DND-41 (cell line): ENCODE measurements around the gene POTEM.
"Not testable (repeated sequence)": the region's sequence is repeated elsewhere in the genome, so short reads cannot be mapped to it uniquely, and the experiment has no call there.

ENCODE experiments used
- ATAC-seq: fragments of 200-7000 bp; cut with Tn5 transposase; 3 replicates; pipeline ENCODE4 v1.9.1; 2021; ENCODE audit warnings: low read depth; ENCODE audit not compliant: insufficient read depth
- DNase-seq: peaks from one replicate; pipeline ENCODE4 v3.0.0-alpha.2; 2020
- H2AFZ ChIP-seq: 2 replicates; pipeline ENCODE4 v1.6.0; 2012; ENCODE audit warnings: low read depth, low read length
- H3K27ac ChIP-seq: 2 replicates; pipeline ENCODE4 v1.5.1; 2012; ENCODE audit warnings: low read length, inconsistent platforms
- H3K27me3 ChIP-seq: fragments of 200-600 bp; sonication (generic); 2 replicates; pipeline ENCODE4 v1.6.0; 2012; ENCODE audit warnings: low read length, mild to moderate bottlenecking, inconsistent platforms; ENCODE audit not compliant: insufficient read depth, poor library complexity
- H3K36me3 ChIP-seq: 2 replicates; pipeline ENCODE4 v1.5.1; 2012; ENCODE audit warnings: low read length, inconsistent platforms; ENCODE audit not compliant: insufficient read depth
- H3K4me1 ChIP-seq: 2 replicates; pipeline ENCODE4 v1.5.1; 2012; ENCODE audit warnings: mild to moderate bottlenecking, low read length; ENCODE audit not compliant: insufficient read depth
- H3K4me2 ChIP-seq: 2 replicates; pipeline ENCODE4 v1.6.0; 2012; ENCODE audit warnings: mild to moderate bottlenecking, moderate library complexity, low read length, inconsistent platforms; ENCODE audit not compliant: insufficient read depth
- H3K4me3 ChIP-seq, 2 experiments: fragments of 200-600 bp in 1 of 2; shearing (Covaris generic) in 1 of 2; 2 replicates each; pipeline ENCODE4 v1.5.1; 2012 to 2016; ENCODE audit warnings: inconsistent platforms in 2 of 2, low read length in 2 of 2, mild to moderate bottlenecking in 2 of 2, low read depth in 1 of 2, moderate library complexity in 1 of 2
- H3K79me2 ChIP-seq: 2 replicates; pipeline ENCODE4 v1.6.0; 2012; ENCODE audit warnings: low read length, inconsistent platforms; ENCODE audit not compliant: insufficient read depth
- H3K9ac ChIP-seq: 2 replicates; pipeline ENCODE4 v1.6.0; 2012; ENCODE audit warnings: low read depth, mild to moderate bottlenecking, inconsistent platforms, low read length, moderate library complexity
- H3K9me3 ChIP-seq: 2 replicates; pipeline ENCODE4 v1.5.1; 2012; ENCODE audit warnings: low read length, moderate library complexity, mild to moderate bottlenecking, inconsistent platforms; ENCODE audit not compliant: insufficient read depth, severe bottlenecking
- H4K20me1 ChIP-seq: 2 replicates; pipeline ENCODE4 v1.6.0; 2012; ENCODE audit warnings: low read length; ENCODE audit not compliant: insufficient read depth

POTEM gene

DNA sequence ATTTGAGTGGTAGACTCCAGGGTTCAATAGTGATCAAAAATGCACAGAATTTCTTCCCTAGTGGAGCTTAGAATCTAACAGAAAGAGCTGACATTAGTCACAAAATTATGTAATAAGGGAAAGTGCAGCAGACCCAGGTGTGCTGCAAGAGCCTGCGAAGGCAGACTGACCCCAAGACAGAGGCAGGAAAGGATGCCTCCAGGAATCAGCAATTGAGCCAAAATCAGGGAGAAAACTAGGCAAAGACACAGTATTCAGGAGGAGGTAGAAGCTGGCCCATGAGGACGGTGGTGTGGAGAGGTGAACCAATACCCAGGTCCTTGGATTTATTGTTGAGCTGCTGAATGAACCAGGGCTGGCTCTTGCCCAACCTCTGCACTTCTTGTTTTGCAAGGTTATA lies 76.2 kb downstream of the POTEM start:
- not testable (repeated sequence) for H2AFZ ChIP-seq, H3K36me3 ChIP-seq, H3K4me2 ChIP-seq, H3K27ac ChIP-seq, H3K9ac ChIP-seq, ATAC-seq, DNase-seq, H4K20me1 ChIP-seq, H3K9me3 ChIP-seq, H3K79me2 ChIP-seq, H3K4me3 ChIP-seq, H3K27me3 ChIP-seq, H3K4me1 ChIP-seq
